Stimulated activated CD4-positive, alpha-beta T cell treated with anti-CD3 and anti-CD28 coated beads, Interleukin-12 subunit alpha, Interleukin-12 subunit beta, amount 100 ng/mL, for 24 hours (primary cell): ENCODE results near the gene CUEDC2.

Source experiments
- DNase-seq, 2 experiments: peaks; one replicate each; pipeline ENCODE4 v3.0.0-alpha.2; 2020; ENCODE audit warnings: low read depth in 2 of 2

The CUEDC2 gene

DNA sequence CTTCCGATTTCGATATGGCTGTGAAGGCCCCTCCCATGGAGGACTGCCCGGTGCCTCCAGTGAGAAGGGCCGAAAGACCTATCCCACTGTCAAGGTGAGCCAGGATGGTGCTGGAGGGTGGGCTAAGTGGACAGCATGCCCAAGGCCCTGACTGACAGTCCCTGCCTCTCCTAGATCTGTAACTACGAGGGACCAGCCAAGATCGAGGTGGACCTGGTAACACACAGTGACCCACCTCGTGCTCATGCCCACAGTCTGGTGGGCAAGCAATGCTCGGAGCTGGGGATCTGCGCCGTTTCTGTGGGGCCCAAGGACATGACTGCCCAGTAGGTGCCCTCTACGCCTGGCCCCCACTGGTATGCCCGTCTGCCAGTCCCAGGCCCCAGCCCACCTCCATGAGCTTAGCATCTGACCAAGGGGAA lies 35.6 kb downstream of the CUEDC2 start:
- no peak for DNase-seq

GRCh38 chr10:102396317-102396650 lies 36.1 kb downstream of the CUEDC2 start:
- no peak for DNase-seq

- DNase-seq = peak; percentile 79 to 87
Measured at GRCh38 chr10:102395400-102396316, 36.7 kb downstream of the CUEDC2 start, which contains the start of gene NFKB2. NFKB2 (plus strand) TSS chr10:102395705; CDS start chr10:102395960, 255 bp downstream.

- peak in 1 of 2 experiments; percentile 48 for DNase-seq
Measured at GRCh38 chr10:102394801-102395399, 37.5 kb downstream of the CUEDC2 start.

DNA sequence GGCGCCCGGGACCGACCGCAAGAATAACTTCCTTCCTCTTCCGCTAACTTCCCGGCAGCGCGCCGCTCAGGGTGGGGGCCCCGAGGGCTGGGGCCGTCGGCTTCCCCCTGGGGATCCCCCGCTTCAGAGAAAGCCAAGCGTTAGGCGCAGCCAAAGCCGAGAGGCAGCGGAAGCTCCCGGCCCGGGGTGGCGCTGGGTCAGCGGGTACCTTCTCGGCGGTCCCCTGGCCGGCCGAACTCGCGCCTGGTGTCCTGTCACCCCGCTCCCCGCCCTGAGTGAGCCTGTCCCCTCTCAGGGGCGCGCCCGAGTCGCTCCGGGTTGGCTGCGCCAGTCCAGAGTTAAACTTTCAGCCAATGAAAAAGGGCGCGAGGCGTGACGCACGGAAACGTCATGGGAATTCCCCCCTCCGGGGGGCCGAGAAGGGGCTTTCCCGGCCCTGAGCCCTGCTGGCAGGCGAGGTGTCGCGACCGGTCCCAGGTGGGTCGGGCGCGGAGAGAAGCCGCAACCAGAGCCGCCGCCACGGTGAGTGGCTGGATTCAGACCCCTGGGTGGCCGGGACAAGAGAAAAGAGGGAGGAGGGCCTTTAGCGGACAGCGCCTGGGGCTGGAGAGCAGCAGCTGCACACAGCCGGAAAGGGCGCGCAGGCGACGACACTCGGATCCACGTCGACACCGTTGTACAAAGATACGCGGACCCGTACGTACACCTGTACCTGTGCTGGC lies 38.1 kb downstream of the CUEDC2 start:
- DNase-seq = peak; percentile 98 to 99

GRCh38 chr10:102393411-102394078 lies 38.8 kb downstream of the CUEDC2 start:
- no peak for DNase-seq

- no peak for DNase-seq
Measured at GRCh38 chr10:102392306-102392705, 40.1 kb downstream of the CUEDC2 start.

DNA sequence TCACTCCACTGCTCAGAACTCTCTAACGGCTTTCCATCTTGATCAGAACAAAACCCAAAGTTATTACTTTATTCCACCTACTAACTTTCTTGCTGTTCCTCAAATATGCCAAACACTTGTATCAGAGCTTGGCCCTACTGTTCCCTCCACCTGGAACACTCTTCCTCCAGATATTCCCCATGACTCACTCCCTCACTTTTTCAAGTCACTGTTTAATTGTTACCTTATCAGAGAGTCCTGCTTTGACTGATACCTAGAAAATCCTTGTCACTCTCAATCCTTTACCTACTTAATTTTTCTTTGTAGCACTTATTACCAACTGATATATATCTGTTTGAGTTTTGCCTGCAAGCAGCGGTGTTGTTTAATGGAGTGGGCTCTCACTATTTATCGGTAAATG lies 42.5 kb downstream of the CUEDC2 start:
- DNase-seq = no peak

DNA sequence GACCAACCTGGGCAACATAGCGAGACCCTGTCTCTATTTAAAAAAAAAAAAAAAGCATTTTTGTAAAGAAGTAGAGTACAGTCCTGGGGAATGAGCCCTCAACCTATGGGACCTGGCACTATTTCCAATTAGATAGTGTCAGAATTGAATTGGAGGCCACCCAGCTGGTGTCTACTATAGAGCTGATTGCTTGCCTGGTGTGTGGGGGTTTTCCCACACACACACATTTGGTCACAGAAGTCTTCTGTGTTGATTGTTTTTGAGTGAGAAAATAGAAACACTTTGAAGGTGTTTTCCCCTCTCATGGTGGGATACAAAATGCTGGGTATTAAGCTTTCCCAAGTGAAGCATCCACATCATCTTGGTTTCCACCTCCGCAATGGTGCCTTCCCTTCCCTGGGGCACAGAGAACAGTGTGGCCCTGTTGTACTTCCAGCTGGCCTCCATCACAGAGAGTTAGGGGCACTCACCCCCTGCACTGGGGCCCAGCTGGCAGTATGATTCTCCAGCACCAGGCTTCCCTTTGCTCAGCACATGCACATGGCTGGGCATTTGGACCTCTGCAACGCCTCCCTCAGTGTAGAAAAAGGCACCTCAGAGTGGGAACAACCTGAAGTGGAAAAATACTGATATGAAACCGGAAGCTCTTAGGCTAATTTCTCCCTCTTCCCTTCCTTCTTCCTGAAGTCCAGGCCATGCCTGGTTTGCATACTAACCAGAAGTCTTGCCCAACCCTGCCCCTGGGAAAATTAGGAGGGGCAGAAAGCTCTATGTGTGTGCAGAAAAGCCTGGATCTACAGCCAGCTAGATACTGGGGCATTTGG lies 47.6 kb downstream of the CUEDC2 start:
- no peak for DNase-seq

DNA sequence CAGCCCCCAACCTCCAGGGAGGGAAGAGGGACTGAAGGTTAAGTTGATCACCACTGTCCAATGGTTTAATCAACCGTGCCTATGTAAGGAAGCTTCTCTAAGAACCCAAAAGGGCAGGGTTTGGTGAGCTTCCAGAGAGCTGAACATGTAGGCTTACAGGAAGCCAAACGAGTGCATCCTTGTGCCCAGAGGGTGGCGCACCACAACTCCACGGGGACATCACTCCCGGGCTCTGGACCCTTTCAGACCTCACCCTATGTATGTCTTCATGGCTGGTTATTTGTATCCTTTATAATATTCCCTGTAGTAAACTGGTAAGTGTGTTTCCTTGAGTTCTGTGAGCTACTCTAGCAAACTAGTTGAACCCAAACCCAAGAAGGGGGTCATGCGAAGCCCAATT lies 48.3 kb downstream of the CUEDC2 start:
- DNase-seq = no peak

DNA sequence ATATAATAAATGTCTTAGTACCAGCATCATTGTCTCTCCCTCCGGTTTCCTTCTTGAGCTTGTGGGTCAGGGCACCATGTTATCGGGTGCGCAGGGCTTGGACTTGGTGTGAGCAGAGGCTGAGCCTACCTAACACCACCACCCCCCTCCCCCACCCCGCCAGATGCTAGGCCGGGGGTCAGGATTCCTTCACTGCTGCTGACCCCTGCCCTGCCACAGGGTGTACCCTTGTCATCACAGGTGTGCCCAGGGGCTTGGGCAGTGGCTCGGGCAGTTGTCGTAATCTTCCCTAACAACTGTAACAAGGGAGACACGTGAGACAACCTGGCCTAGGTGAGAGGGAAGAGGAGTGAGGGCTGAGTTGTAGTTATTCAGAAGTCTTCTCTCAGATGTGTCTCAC lies 49.5 kb downstream of the CUEDC2 start:
- DNase-seq = no peak

- DNase-seq = no peak
Measured at GRCh38 chr10:102381983-102382382, 50.4 kb downstream of the CUEDC2 start.

GRCh38 chr10:102379383-102379782 lies 53.0 kb downstream of the CUEDC2 start:
- DNase-seq = no peak

GRCh38 chr10:102376901-102377300 lies 55.5 kb downstream of the CUEDC2 start:
- DNase-seq = no peak

- DNase-seq = no peak
Measured at GRCh38 chr10:102375867-102376266, 56.5 kb downstream of the CUEDC2 start.

- no peak for DNase-seq
Measured at GRCh38 chr10:102375250-102375649, 57.1 kb downstream of the CUEDC2 start.
